HG02678 (cell line): Measurements from ENCODE around the gene GPR50.

Source experiments
- ATAC-seq: cut with Tn5 transposase; IDR thresholded peaks from one replicate; pipeline ENCODE4 v1.9.1; 2021; ENCODE audit warnings: mild to moderate bottlenecking, moderate library complexity; ENCODE audit not compliant: unreplicated experiment

GPR50 gene

GRCh38 chrX:151176231-151176750, at the start of gene GPR50:
GPR50 (plus strand) TSS chrX:151176584; CDS start chrX:151176722, 138 bp downstream.
- no peak for ATAC-seq

- no peak for ATAC-seq
Observed at GRCh38 chrX:151132531-151132930, 43.9 kb upstream of the GPR50 start.

- ATAC-seq: no peak
Observed at GRCh38 chrX:151151665-151152267, 24.6 kb upstream of the GPR50 start.

- ATAC-seq: no peak
Observed at GRCh38 chrX:151153086-151153485, 23.3 kb upstream of the GPR50 start.

GRCh38 chrX:151153667-151154066, 22.7 kb upstream of the GPR50 start:
- no peak for ATAC-seq

GRCh38 chrX:151155234-151155633, 21.1 kb upstream of the GPR50 start:
- ATAC-seq: no peak

- ATAC-seq: no peak
Observed at GRCh38 chrX:151161690-151162089, 14.7 kb upstream of the GPR50 start.

GRCh38 chrX:151167791-151168345, 8.5 kb upstream of the GPR50 start:
- no peak for ATAC-seq

- ATAC-seq: no peak
Observed at GRCh38 chrX:151169783-151170182, 6.6 kb upstream of the GPR50 start.

GRCh38 chrX:151174581-151175282, 1.7 kb upstream of the GPR50 start:
- ATAC-seq: no peak

- ATAC-seq: no peak
Observed at GRCh38 chrX:151175283-151176062, 911 bp upstream of the GPR50 start.

- ATAC-seq: no peak
Observed at GRCh38 chrX:151177141-151178027, 1.0 kb downstream of the GPR50 start.

GRCh38 chrX:151178746-151179145, 2.4 kb downstream of the GPR50 start:
- ATAC-seq: no peak

- ATAC-seq: no peak
Observed at GRCh38 chrX:151180400-151180799, 4.0 kb downstream of the GPR50 start.

- ATAC-seq: no peak
Observed at GRCh38 chrX:151181088-151181487, 4.7 kb downstream of the GPR50 start.

- ATAC-seq: no peak
Observed at GRCh38 chrX:151183233-151183753, 6.9 kb downstream of the GPR50 start.

GRCh38 chrX:151183912-151184565, 7.7 kb downstream of the GPR50 start:
- no peak for ATAC-seq

- ATAC-seq: no peak
Observed at GRCh38 chrX:151184705-151185104, 8.3 kb downstream of the GPR50 start.

GRCh38 chrX:151206871-151207270, 30.5 kb downstream of the GPR50 start:
- no peak for ATAC-seq

GRCh38 chrX:151225843-151226242, 49.5 kb downstream of the GPR50 start:
- no peak for ATAC-seq
